Prostate gland (tissue), 2 donors: Measurements from ENCODE around the gene FANCE.

Experiments
- CTCF ChIP-seq, 4 experiments: fragments of 200-600 bp in 2 of 4; fragments of 450-650 bp in 2 of 4; sonication (generic) in 2 of 4; IDR thresholded peaks; 1 replicate in 3 of 4; 2 replicates in 1 of 4; pipeline ENCODE4 v1.5.1; 2016 to 2019; ENCODE audit warnings: antibody characterized with exemption in 4 of 4, mild to moderate bottlenecking in 2 of 4, moderate library complexity in 2 of 4
- POLR2A ChIP-seq: fragments of 450-650 bp; IDR thresholded peaks from one replicate; pipeline ENCODE4 v1.6.1; 2016; ENCODE audit warnings: antibody characterized with exemption, mild to moderate bottlenecking
- POLR2AphosphoS5 ChIP-seq: sonication (generic); formaldehyde crosslinking; IDR thresholded peaks from one replicate; pipeline ENCODE4 v1.6.1; 2017; ENCODE audit warnings: antibody characterized with exemption

DNA sequence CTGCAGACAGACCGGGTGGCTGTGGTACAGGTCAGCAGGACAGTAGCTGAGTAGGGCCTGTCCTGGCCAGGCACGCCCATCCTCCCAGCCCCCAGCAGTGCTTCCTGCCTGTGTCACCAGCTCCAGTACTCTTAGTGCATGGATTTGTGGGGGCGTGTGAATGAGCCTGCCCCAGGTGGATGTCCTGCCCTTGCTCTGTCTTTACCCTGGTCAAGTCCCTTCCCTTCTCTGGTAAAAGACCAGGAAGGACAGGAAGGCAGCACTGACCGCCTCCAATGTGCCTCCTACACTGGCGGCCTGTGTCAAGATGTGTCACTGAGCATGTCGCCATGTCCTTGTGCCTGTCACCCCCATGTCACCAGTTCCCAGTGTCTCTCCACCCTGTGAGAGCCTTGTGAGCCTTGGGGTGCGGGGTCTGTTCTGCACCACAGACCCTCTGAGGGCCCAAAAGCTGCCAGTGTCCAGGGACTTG is 32.8 kb downstream of the FANCE start:
- TF ChIP-seq CTCF (IDR thresholded peaks at IDR 0.05) (no peak), POLR2A (no peak), POLR2AphosphoS5 (no peak)
